Lower leg skin (tissue), 3 donors: Measurements from ENCODE around the gene GPRC5B.

Source experiments
- CTCF ChIP-seq, 3 donors: fragments of 450-650 bp; IDR thresholded peaks; one replicate each; pipeline ENCODE4 v1.5.1; 2016; ENCODE audit warnings: antibody characterized with exemption in 3 of 3, mild to moderate bottlenecking in 3 of 3, moderate library complexity in 2 of 3
- POLR2A ChIP-seq, 2 donors: fragments of 450-650 bp; IDR thresholded peaks; one replicate each; pipeline ENCODE4 v1.6.1; 2016 to 2017; ENCODE audit warnings: antibody characterized with exemption in 2 of 2, mild to moderate bottlenecking in 1 of 2, moderate library complexity in 1 of 2

- TF ChIP-seq POLR2A (IDR thresholded peaks at IDR 0.05) (no peak), CTCF (IDR thresholded peaks at IDR 0.05) (no peak)
These were observed 14.4 kb upstream of the GPRC5B start for GRCh38 chr16:19898924-19899604.
